HepG2 (cell line): ENCODE measurements around the gene SLC25A11. TPM values are rescaled to one million over a fixed set of nuclear protein-coding genes. Genes with fewer than 3 reads are reported as not detected.

ENCODE experiments used
- ATAC-seq: fragments of 200-7000 bp; cut with Tn5 transposase; 3 replicates; pipeline ENCODE4 v1.9.1; 2020; ENCODE audit warnings: mild to moderate bottlenecking, moderate library complexity
- BruUV-seq: library from RNA; stranded (reverse); fragments of 400-500 nt; replicated peaks from 2 replicates; lab custom pipeline; 2021; lab: Mats Ljungman, UMichigan
- CTCF ChIA-PET: fragments of 300-600 bp; formaldehyde crosslinking; extraction: SDS; loops from one replicate; lab custom pipeline; 2021; ENCODE audit warnings: low total read pairs, inconsistent platforms, low intra/inter-chr PET ratio; lab: Yijun Ruan, JAX
- POLR2A ChIA-PET: fragments of 350-600 bp; sonication (Branson Sonifier 250); formaldehyde crosslinking; loops from one replicate; lab custom pipeline; 2020; ENCODE audit warnings: antibody characterized with exemption, inconsistent platforms; lab: Yijun Ruan, JAX
- DNase-seq: peaks from one replicate; pipeline ENCODE4 v3.0.0-alpha.2; 2015; ENCODE audit warnings: low spot score
- FAIRE-seq: peaks from 3 replicates; lab custom pipeline; 2011; peaks lifted over from hg19 to GRCh38; lab: Jason Lieb, UNC
- H2AFZ ChIP-seq: one replicate; pipeline ENCODE4 v1.6.1; 2011; ENCODE audit warnings: low read length, inconsistent platforms
- H3K27ac ChIP-seq: fragments of 300-600 bp; 3 replicates; pipeline ENCODE4 v1.8.0; 2011; ENCODE audit warnings: mixed run types, mild to moderate bottlenecking, mixed read lengths, low read length, inconsistent platforms; ENCODE audit not compliant: insufficient read depth; ENCODE audit errors: extremely low read length
- H3K27me3 ChIP-seq, 2 experiments: fragments of 200-600 bp in 1 of 2; 2 replicates in 1 of 2; 3 replicates in 1 of 2; pipeline versions ENCODE4 v1.6.0 to v1.8.0; 2011; ENCODE audit warnings: low read length in 2 of 2, mild to moderate bottlenecking in 2 of 2, moderate library complexity in 2 of 2, inconsistent platforms in 1 of 2; ENCODE audit not compliant: insufficient read depth in 2 of 2, control insufficient read depth in 1 of 2
- H3K36me3 ChIP-seq, 2 experiments: fragments of 200-600 bp in 1 of 2; replicated peaks in 1 of 2; 2 replicates in 1 of 2; 3 replicates in 1 of 2; pipeline versions ENCODE4 v1.5.1 to v1.8.0; 2011; ENCODE audit warnings: low read length in 2 of 2, inconsistent platforms in 1 of 2; ENCODE audit not compliant: insufficient read depth in 2 of 2, control insufficient read depth in 1 of 2
- H3K4me1 ChIP-seq: 2 replicates; pipeline ENCODE4 v1.5.1; 2012; ENCODE audit warnings: low read length, inconsistent platforms; ENCODE audit not compliant: insufficient read depth
- H3K4me2 ChIP-seq: 2 replicates; pipeline ENCODE4 v1.6.0; 2011; ENCODE audit warnings: low read depth, low read length, inconsistent platforms
- H3K4me3 ChIP-seq, 3 experiments: fragments of 200-600 bp in 1 of 3; sonication (generic), shearing (Covaris generic) in 1 of 3; replicated peaks in 1 of 3; 2 replicates each; pipeline ENCODE4 v1.5.1; 2011 to 2016; ENCODE audit warnings: low read length in 3 of 3, inconsistent platforms in 2 of 3, low read depth in 2 of 3, mild to moderate bottlenecking in 2 of 3, control low read depth in 1 of 3, mixed read lengths in 1 of 3; ENCODE audit not compliant: insufficient read depth in 1 of 3
- H3K79me2 ChIP-seq: one replicate; pipeline ENCODE4 v1.6.1; 2011; ENCODE audit warnings: low read length, inconsistent platforms; ENCODE audit not compliant: insufficient read depth
- H3K9ac ChIP-seq: 2 replicates; pipeline ENCODE4 v1.6.0; 2011; ENCODE audit warnings: mild to moderate bottlenecking, low read depth, low read length, inconsistent platforms; ENCODE audit not compliant: insufficient read depth
- H3K9me3 ChIP-seq: 2 replicates; pipeline ENCODE4 v1.5.1; 2012; ENCODE audit warnings: mild to moderate bottlenecking, low read length
- H4K20me1 ChIP-seq: 2 replicates; pipeline ENCODE4 v1.6.0; 2011; ENCODE audit warnings: inconsistent platforms, mild to moderate bottlenecking, low read length, moderate library complexity; ENCODE audit not compliant: insufficient read depth
- AGO2 ChIP-seq: fragments of 200-400 bp; formaldehyde crosslinking; optimal IDR thresholded peaks from 2 replicates; pipeline ENCODE3; 2017; ENCODE audit warnings: mild to moderate bottlenecking, low read depth, low read length, moderate library complexity
- EZH2 ChIP-seq: conservative IDR thresholded peaks from 2 replicates; pipeline ENCODE4 v1.6.1; 2012; ENCODE audit warnings: mild to moderate bottlenecking, low read depth, low read length, moderate library complexity
- POLR2G ChIP-seq: fragments of 200-400 bp; formaldehyde crosslinking; IDR thresholded peaks from 2 replicates; pipeline ENCODE4 v1.6.1; 2018; ENCODE audit warnings: mild to moderate bottlenecking, low read depth, low read length, moderate library complexity
- RBM22 ChIP-seq: fragments of 200-400 bp; formaldehyde crosslinking; optimal IDR thresholded peaks from 2 replicates; pipeline ENCODE3; 2017; ENCODE audit warnings: mild to moderate bottlenecking, low read length, moderate library complexity
- SIN3A ChIP-seq: IDR thresholded peaks from 2 replicates; pipeline ENCODE4 v1.6.1; 2011; ENCODE audit warnings: low read depth, mild to moderate bottlenecking, control low read depth, low read length, borderline replicate concordance
- SPEN ChIP-seq: sonication (generic); formaldehyde crosslinking; IDR thresholded peaks from 2 replicates; pipeline ENCODE4 v1.5.1; 2020; ENCODE audit warnings: low read depth, mild to moderate bottlenecking, missing genetic modification reagents
- ZNF3 ChIP-seq: IDR thresholded peaks from 2 replicates; pipeline ENCODE4 v1.7.0; 2017; ENCODE audit warnings: inconsistent platforms
- ZNF615 ChIP-seq: sonication (generic); formaldehyde crosslinking; IDR thresholded peaks from 2 replicates; pipeline ENCODE4 v1.5.0; 2020; ENCODE audit warnings: mild to moderate bottlenecking, missing genetic modification reagents, borderline replicate concordance
- WGBS: methylation state at CpG from one replicate; pipeline ENCODE4 v1.1.6; 2017; ENCODE audit warnings: low lambda C conversion rate; 5-methylcytosine and 5-hydroxymethylcytosine counted together
- in situ Hi-C: cut with HindIII; loops from 2 replicates; pipeline ENCODE4 v1.10.0; 2017; ENCODE audit warnings: low pct_unique_long_range_greater_than_20kb; ENCODE audit not compliant: extremely low pct_ligation_motif_present
- intact Hi-C: fragments of 100-400 bp; cut with micrococcal nuclease; formaldehyde crosslinking; loops from one replicate; pipeline ENCODE4 v1.10.0; 2022; ENCODE audit not compliant: unreplicated experiment
- polyA plus RNA-seq, 8 experiments: library from polyadenylated mRNA; depleted of rRNA in 3 of 8; stranded (reverse) in 7 of 8; unstranded in 1 of 8; fragments of >200 nt; fragmentation: Illumina TruSeq in 4 of 8; extraction: Trizol in 4 of 8; gene quantifications; 2 replicates each; pipeline versions ENCODE4 v1.2.1 to v1.2.3, GENCODE V29; 2011 to 2016; ENCODE audit warnings: low read depth in 4 of 8, missing spikeins in 1 of 8, mixed read lengths in 1 of 8; ENCODE audit not compliant: insufficient read depth in 1 of 8
- total RNA-seq, 5 experiments: library from RNA; depleted of rRNA; stranded (reverse); fragments of >200 nt; fragmentation: Illumina TruSeq; extraction: Trizol; gene quantifications; 2 replicates each; pipeline ENCODE4 v1.2.3, GENCODE V29; 2016; ENCODE audit warnings: low read depth in 1 of 5
- TF ChIP-seq, protein P1 (sequence below): sonication (generic); formaldehyde crosslinking; IDR thresholded peaks from 2 replicates; pipeline ENCODE4 v1.5.0; 2020; ENCODE audit warnings: mild to moderate bottlenecking, missing genetic modification reagents

SLC25A11 gene
- total and polyA plus RNA-seq, 2 of the 13 experiments (the other 11 are each of a cell fraction or from before 2014, with no cell fraction given): 35.4 to 47.2 TPM

DNA sequence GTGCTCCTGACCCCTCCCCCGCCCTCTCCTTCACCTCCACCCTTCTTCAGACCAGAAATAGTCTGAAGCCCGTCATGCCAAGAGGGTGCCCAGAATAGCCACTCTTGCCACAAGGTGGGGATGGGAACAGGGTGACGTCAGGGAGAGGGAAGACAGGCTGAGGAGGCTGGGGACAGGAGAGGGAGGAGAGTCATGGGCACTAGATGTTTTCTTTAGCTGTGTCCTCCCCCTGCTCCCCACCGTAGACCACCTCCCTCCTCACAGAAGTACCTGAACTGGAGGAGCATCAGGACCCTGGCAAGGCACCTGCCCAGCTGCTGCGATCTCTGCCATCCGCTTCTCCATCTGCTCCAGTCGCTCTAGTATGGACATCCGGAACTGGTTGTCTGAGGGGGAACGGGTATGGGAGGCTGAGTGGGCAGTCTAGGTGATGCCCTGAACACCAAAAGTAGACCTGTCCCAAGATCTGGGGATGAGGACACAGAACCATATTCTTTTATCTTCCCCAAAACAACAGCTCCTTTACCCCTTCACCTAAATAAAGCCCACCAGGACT is 34.3 kb upstream of the SLC25A11 start:
- intact Hi-C loops: no loop called here
- no peaks in the 10 kb centered on the region for H3K9me3 ChIP-seq

More for the DNA sequence above, 34.3 kb upstream of the SLC25A11 start:
- TF ChIP-seq POLR2G: 0 out of 2 replicates have a peak, but pooled peaks have one; percentile 3
- no peak for TF ChIP-seq AGO2
- no peak for TF ChIP-seq ZNF615
- TF ChIP-seq ZNF3 (CRISPR knock-in tag): no peak
- TF ChIP-seq, protein P1, sequence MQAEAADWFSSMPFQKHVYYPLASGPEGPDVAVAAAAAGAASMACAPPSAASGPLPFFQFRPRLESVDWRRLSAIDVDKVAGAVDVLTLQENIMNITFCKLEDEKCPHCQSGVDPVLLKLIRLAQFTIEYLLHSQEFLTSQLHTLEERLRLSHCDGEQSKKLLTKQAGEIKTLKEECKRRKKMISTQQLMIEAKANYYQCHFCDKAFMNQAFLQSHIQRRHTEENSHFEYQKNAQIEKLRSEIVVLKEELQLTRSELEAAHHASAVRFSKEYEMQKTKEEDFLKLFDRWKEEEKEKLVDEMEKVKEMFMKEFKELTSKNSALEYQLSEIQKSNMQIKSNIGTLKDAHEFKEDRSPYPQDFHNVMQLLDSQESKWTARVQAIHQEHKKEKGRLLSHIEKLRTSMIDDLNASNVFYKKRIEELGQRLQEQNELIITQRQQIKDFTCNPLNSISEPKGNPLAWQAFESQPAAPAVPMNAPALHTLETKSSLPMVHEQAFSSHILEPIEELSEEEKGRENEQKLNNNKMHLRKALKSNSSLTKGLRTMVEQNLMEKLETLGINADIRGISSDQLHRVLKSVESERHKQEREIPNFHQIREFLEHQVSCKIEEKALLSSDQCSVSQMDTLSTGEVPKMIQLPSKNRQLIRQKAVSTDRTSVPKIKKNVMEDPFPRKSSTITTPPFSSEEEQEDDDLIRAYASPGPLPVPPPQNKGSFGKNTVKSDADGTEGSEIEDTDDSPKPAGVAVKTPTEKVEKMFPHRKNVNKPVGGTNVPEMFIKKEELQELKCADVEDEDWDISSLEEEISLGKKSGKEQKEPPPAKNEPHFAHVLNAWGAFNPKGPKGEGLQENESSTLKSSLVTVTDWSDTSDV (CRISPR knock-in tag): no peak
- TF ChIP-seq RBM22: peak; percentile 47
- TF ChIP-seq EZH2: no peak
- TF ChIP-seq SPEN: no peak
- TF ChIP-seq SIN3A: no peak
- TF ChIP-seq, all 625 proteins: peak for 2
- Histone ChIP-seq H2AFZ (no peak overlapping the region), H3K4me1 (peaks cover 27% of the 10 kb centered on the region), H3K27ac (no peak overlapping the region), H3K27me3 (no peaks in the 10 kb centered on the region), H3K79me2 (peaks cover 10% of the 10 kb centered on the region), H3K4me2 (no peak overlapping the region), H4K20me1 (no peaks in the 10 kb centered on the region), H3K36me3 (peaks cover 1 to 19% of the 10 kb centered on the region in 2 experiments), H3K4me3 (no peak overlapping the region), H3K9ac (no peak overlapping the region)
- FAIRE-seq (no peak), ATAC-seq (no peak), DNase-seq (no peak)
- in situ Hi-C loops: no loop called here
- 93% methylated on average over 9 of the region's 9 CpGs for WGBS
- POLR2A ChIA-PET: interaction anchor here (2.6 kb wide), 1 partner anchor 65 kb away, joined by 10 read pairs; no protein-coding TSS in a partner anchor
- CTCF ChIA-PET: no interaction called here
- BruUV-seq: no TSS peak
